ENCODE results near the gene APBB1IP. TPM values are rescaled to one million over a fixed set of nuclear protein-coding genes. Genes with fewer than 3 reads are reported as not detected.

Gene APBB1IP
- total RNA-seq, 1 experiment from 2014 or later: not detected

DNA sequence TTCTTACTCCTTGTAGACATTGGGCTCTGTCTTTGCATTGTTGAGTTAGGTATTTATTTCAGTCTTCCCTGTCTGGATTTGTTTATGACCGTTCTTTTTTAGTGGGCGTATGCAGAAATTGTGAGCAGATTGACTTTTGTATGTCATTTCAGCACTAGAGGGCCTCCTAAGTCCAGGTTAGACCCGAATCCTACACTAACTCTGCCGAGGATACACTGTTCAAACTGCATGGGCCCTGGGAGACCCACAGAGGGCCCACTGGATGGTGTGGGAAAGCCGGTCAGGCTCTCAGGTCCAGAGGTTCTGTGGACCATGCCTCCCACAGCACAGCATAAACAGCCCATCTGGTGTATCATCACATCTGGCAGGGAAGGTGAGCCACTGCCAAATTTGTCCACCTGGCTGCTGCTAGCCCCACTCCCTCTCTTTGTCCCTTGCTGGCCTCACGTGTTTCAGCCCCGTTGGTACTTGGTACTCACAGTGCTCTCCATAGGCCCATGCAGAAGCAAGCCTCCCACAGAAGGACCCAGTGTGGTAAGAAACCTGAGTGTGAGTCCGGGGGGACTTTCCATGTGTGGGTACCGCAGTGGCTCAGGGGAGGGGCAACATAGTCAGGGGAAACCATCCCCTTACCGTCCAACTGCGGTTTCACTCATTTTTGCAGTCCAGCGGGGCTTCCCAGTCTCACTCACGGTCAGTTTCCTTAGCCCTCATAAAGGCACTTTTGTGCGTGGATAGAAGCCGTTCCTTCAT, 112.8 kb downstream of the APBB1IP start:
- Histone ChIP-seq H3K27me3 (ENCODE audit: low read length) (peaks cover 13% of the 10 kb centered on the region; the same call in 1 of the 2 replicates), H3F3A (ENCODE audit: low read length, unreplicated experiment) (no peaks in the 10 kb centered on the region), H3K4me2 (ENCODE audit: low read length) (no peak overlapping the region), H3K9me3 (ENCODE audit: low read length) (no peaks in the 10 kb centered on the region), H3K9ac (ENCODE audit: low read length) (no peak overlapping the region), H3K27ac (ENCODE audit: low read length) (no peak overlapping the region), H3K36me3 (ENCODE audit: low read depth, low read length) (no peaks in the 10 kb centered on the region), H3K4me3 (ENCODE audit: low read length) (no peak overlapping the region), H2AFZ (ENCODE audit: low read length) (no peak overlapping the region), H4K20me1 (ENCODE audit: low read length) (no peaks in the 10 kb centered on the region), H3K79me2 (ENCODE audit: low read length) (no peaks in the 10 kb centered on the region), H3K9me2 (replicated peaks; ENCODE audit: low read length) (no peaks in the 10 kb centered on the region), H3K4me1 (ENCODE audit: insufficient read depth, low read length) (no peaks in the 10 kb centered on the region)
- no peak for ATAC-seq
- TF ChIP-seq EZH2phosphoT487 (IDR thresholded peaks at IDR 0.05; ENCODE audit: borderline replicate concordance, low read length) (no peak), EZH2 (IDR thresholded peaks at IDR 0.05; ENCODE audit: low read length, unreplicated experiment) (no peak)
- TF ChIP-seq, protein P1, sequence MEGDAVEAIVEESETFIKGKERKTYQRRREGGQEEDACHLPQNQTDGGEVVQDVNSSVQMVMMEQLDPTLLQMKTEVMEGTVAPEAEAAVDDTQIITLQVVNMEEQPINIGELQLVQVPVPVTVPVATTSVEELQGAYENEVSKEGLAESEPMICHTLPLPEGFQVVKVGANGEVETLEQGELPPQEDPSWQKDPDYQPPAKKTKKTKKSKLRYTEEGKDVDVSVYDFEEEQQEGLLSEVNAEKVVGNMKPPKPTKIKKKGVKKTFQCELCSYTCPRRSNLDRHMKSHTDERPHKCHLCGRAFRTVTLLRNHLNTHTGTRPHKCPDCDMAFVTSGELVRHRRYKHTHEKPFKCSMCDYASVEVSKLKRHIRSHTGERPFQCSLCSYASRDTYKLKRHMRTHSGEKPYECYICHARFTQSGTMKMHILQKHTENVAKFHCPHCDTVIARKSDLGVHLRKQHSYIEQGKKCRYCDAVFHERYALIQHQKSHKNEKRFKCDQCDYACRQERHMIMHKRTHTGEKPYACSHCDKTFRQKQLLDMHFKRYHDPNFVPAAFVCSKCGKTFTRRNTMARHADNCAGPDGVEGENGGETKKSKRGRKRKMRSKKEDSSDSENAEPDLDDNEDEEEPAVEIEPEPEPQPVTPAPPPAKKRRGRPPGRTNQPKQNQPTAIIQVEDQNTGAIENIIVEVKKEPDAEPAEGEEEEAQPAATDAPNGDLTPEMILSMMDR (conservative IDR thresholded peaks at IDR 0.05; ENCODE audit: low read depth, low read length): peak; percentile 46; the same call in 1 of the 2 replicates
- peak; percentile 42 for DNase-seq
- BruUV-seq (replicated peaks): no TSS peak
- POLR2A ChIA-PET (ENCODE audit: unreplicated experiment): no interaction called here
- intact Hi-C loops (cut with micrococcal nuclease): loop anchor here (10.0 kb wide), 1 partner anchor 846 kb away; no protein-coding TSS in a partner anchor
- CTCF ChIA-PET: no interaction called here

DNA sequence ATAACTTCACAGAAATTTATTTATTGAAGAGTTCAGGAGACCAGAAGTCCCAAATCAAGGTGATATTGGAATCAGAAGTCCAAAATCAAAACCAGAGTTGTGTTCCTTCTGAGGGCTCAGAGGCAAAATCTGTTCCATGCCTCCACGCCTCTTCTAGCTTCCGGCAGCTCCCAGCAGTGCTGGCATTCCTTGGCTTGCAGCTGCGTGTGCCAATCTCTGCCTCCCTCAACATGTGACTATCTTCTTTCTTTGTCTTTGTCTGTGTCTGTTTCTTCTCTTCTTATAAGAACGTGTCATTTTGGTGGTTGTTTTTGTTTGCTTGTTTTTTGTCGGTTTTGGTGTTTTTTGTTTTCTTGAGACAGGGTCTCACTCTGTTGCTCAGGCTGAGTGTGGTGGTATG, 116.1 kb downstream of the APBB1IP start:
- Histone ChIP-seq H3K4me2 (ENCODE audit: low read length) (no peak overlapping the region), H3F3A (ENCODE audit: low read length, unreplicated experiment) (no peaks in the 10 kb centered on the region), H3K79me2 (ENCODE audit: low read length) (no peaks in the 10 kb centered on the region), H3K4me3 (ENCODE audit: low read length) (no peak overlapping the region), H4K20me1 (ENCODE audit: low read length) (no peaks in the 10 kb centered on the region), H3K27me3 (ENCODE audit: low read length) (peaks cover 30% of the 10 kb centered on the region), H3K27ac (ENCODE audit: low read length) (no peak overlapping the region), H3K9me3 (ENCODE audit: low read length) (no peaks in the 10 kb centered on the region), H3K9me2 (replicated peaks; ENCODE audit: low read length) (no peaks in the 10 kb centered on the region), H3K36me3 (ENCODE audit: low read depth, low read length) (no peaks in the 10 kb centered on the region), H3K4me1 (ENCODE audit: insufficient read depth, low read length) (no peaks in the 10 kb centered on the region), H3K9ac (ENCODE audit: low read length) (no peak overlapping the region), H2AFZ (ENCODE audit: low read length) (no peak overlapping the region)
- no peak for ATAC-seq
- BruUV-seq (replicated peaks): no TSS peak
- intact Hi-C loops (cut with micrococcal nuclease): loop anchor here (10.0 kb wide), 1 partner anchor 849 kb away; no protein-coding TSS in a partner anchor
- TF ChIP-seq EZH2 (IDR thresholded peaks at IDR 0.05; ENCODE audit: low read length, unreplicated experiment): no peak
- TF ChIP-seq EZH2phosphoT487 (IDR thresholded peaks at IDR 0.05; ENCODE audit: borderline replicate concordance, low read length): no peak
- TF ChIP-seq, protein P1 (conservative IDR thresholded peaks at IDR 0.05; ENCODE audit: low read depth, low read length): no peak
- ChIA-PET CTCF (no interaction called here), POLR2A (ENCODE audit: unreplicated experiment) (no interaction called here)
- DNase-seq: no peak

DNA sequence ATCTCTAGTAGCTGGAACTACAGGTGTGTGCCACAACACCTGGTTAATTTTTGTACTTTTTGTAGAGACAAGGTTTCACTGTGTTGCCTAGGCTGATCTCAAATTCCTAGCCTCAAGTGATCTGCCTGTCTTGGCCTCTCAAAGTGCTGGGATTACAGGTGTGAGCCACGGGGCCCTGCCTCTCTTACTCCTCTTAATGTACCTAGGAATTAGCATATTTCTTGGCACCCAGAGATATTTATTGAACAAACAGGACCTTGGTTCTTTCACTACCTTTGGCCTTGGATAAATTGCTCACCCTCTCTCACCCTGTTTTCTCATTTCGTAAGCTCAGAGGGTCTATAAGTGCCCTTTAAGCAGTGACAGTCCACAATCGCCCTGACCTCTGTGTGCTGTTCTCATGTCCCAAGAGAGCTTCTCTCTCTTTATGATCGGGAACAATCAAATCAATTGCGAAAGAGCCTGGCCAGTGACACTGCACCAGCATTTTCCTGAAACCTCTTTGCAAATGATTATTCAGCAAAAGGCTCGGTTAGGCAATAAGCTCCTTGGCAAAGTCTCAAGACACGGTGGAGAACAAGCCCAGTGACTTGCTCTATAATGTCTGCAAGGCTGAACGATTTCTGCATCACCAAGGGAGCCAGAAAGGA, 117.7 kb downstream of the APBB1IP start:
- no peak overlapping the region for H3K9ac ChIP-seq (ENCODE audit: low read length)
- POLR2A ChIA-PET (ENCODE audit: unreplicated experiment): no interaction called here
- no peaks in the 10 kb centered on the region for H3F3A ChIP-seq (ENCODE audit: low read length, unreplicated experiment)
- no peaks in the 10 kb centered on the region for H3K36me3 ChIP-seq (ENCODE audit: low read depth, low read length)
- no peaks in the 10 kb centered on the region for H3K4me1 ChIP-seq (ENCODE audit: insufficient read depth, low read length)
- no peaks in the 10 kb centered on the region for H3K9me2 ChIP-seq (replicated peaks; ENCODE audit: low read length)
- no peak overlapping the region for H2AFZ ChIP-seq (ENCODE audit: low read length)
- no peak for ATAC-seq
- intact Hi-C loops (cut with micrococcal nuclease): loop anchor here (5.0 to 10.0 kb wide), 2 partner anchors 851 to 1444 kb away; no protein-coding TSS in a partner anchor
- no TSS peak for BruUV-seq (replicated peaks)
- CTCF ChIA-PET: no interaction called here
- H3K27ac ChIP-seq (ENCODE audit: low read length): no peak overlapping the region
- H3K27me3 ChIP-seq (ENCODE audit: low read length): peaks cover 41% of the 10 kb centered on the region
- no peak overlapping the region for H3K4me3 ChIP-seq (ENCODE audit: low read length)
- peak; percentile 26 for DNase-seq
- H3K79me2 ChIP-seq (ENCODE audit: low read length): no peaks in the 10 kb centered on the region
- no peaks in the 10 kb centered on the region for H3K9me3 ChIP-seq (ENCODE audit: low read length)
- no peak overlapping the region for H3K4me2 ChIP-seq (ENCODE audit: low read length)
- TF ChIP-seq EZH2phosphoT487 (IDR thresholded peaks at IDR 0.05; ENCODE audit: borderline replicate concordance, low read length): no peak
- TF ChIP-seq EZH2 (IDR thresholded peaks at IDR 0.05; ENCODE audit: low read length, unreplicated experiment): no peak
- TF ChIP-seq, protein P1 (conservative IDR thresholded peaks at IDR 0.05; ENCODE audit: low read depth, low read length): no peak
- no peaks in the 10 kb centered on the region for H4K20me1 ChIP-seq (ENCODE audit: low read length)

Data from PC-3 (cell line).